Naive thymus-derived CD8-positive, alpha-beta T cell (primary cell): ENCODE results near the gene GAS6. TPM values are rescaled to one million over a fixed set of nuclear protein-coding genes. Genes with fewer than 3 reads are reported as not detected.
A peak's percentile ranks its signal among the peaks of the same experiment; 100 is the strongest.
"Not testable (repeated sequence)": the region's sequence is repeated elsewhere in the genome, so short reads cannot be mapped to it uniquely, and the experiment has no call there.

Experiments used
- ATAC-seq, 2 donors: fragments of 150-1000 bp; cut with Tn5 transposase in 1 of 2; sonication (Bioruptor Pico), chemical (Tn5 transposase) in 1 of 2; 1 replicate in 1 of 2; 2 replicates in 1 of 2; pipeline ENCODE4 v1.10.0; 2021; ENCODE audit warnings: mild to moderate bottlenecking in 2 of 2, moderate library complexity in 2 of 2
- POLR2A ChIA-PET: fragments of 350-600 bp; sonication (Branson Sonifier 250); formaldehyde crosslinking; loops from one replicate; lab custom pipeline; 2021; ENCODE audit warnings: antibody characterized with exemption; lab: Charles Lee
- DNase-seq, 10 donors: peaks; one replicate each; pipeline versions ENCODE4 v3.0.0 to v3.0.0-alpha.2; 2020 to 2022
- H3K27ac Mint-ChIP-seq, 10 donors: one replicate each; pipeline ENCODE4 v1.8.0; 2020 to 2022; ENCODE audit warnings: mild to moderate bottlenecking in 10 of 10, mixed read lengths in 10 of 10, moderate library complexity in 4 of 10, inconsistent platforms in 1 of 10
- H3K27me3 Mint-ChIP-seq, 5 donors: one replicate each; pipeline ENCODE4 v1.8.0; 2021 to 2022; ENCODE audit warnings: mixed read lengths in 5 of 5
- H3K36me3 Mint-ChIP-seq, 3 donors: one replicate each; pipeline ENCODE4 v1.8.0; 2020 to 2022; ENCODE audit warnings: mixed read lengths in 3 of 3, mild to moderate bottlenecking in 2 of 3, inconsistent platforms in 1 of 3
- H3K4me1 Mint-ChIP-seq, 4 donors: one replicate each; pipeline ENCODE4 v1.8.0; 2021 to 2022; ENCODE audit warnings: mixed read lengths in 4 of 4
- H3K4me3 Mint-ChIP-seq, 10 donors: one replicate each; pipeline ENCODE4 v1.8.0; 2020 to 2022; ENCODE audit warnings: mild to moderate bottlenecking in 10 of 10, mixed read lengths in 10 of 10, moderate library complexity in 6 of 10, inconsistent platforms in 1 of 10
- H3K9me3 Mint-ChIP-seq, 9 donors: one replicate each; pipeline ENCODE4 v1.8.0; 2020 to 2022; ENCODE audit warnings: mixed read lengths in 9 of 9, mild to moderate bottlenecking in 3 of 9, inconsistent platforms in 1 of 9, moderate library complexity in 1 of 9
- polyA plus RNA-seq, 3 donors: library from polyadenylated mRNA; unstranded; fragments of 300-500 nt; fragmentation: Illumina TruSeq; gene quantifications; one replicate each; pipeline ENCODE4 v1.2.3, GENCODE V29; 2021
- total RNA-seq, 8 experiments: library from RNA in 2 of 8; stranded (reverse) in 2 of 8; gene quantifications; one replicate each; pipeline ENCODE4 v1.2.3 and lab custom pipeline; 2021 to 2026

The GAS6 gene
- total and polyA plus RNA-seq, 5 experiments from 2014 or later: 0.19 to 2.4 (median 1.2) TPM; not detected in 1

- peaks cover 0 to 4% (median 4%) of the 10 kb centered on the region in 3 donors for H3K36me3 Mint-ChIP-seq
- H3K9me3 Mint-ChIP-seq: peaks cover 0 to 4% (median 0%) of the 10 kb centered on the region in 9 donors
- no peak overlapping the region for H3K27ac Mint-ChIP-seq
- POLR2A ChIA-PET: no interaction called here
- ATAC-seq (no peak), DNase-seq (no peak)
- H3K27me3 Mint-ChIP-seq: no peaks in the 10 kb centered on the region
- H3K4me3 Mint-ChIP-seq: no peak overlapping the region
- H3K4me1 Mint-ChIP-seq: no peaks in the 10 kb centered on the region
Observed at GRCh38 chr13:113828282-113828825, 35.5 kb downstream of the GAS6 start.

DNA sequence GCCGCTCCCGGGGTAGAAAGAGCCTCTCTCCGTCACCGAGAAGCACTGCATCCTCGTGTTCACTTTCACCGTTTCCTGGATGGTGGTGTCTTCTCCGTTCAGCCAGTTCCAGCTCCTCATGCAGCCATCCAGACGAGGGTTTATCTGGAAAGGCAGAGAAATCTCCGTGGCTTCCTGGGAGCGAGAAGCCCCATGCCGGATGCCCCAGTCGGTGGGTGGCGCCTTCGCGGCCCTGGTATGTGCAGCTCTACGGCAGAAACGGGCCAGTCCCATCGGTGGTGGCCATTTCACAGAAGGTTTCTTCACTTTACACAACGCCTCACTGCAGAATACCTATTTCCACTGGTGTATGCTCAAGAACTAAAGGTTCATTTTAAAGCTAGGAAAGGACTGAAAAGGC lies 36.9 kb downstream of the GAS6 start:
- Mint-ChIP-seq H3K4me1 (no peaks in the 10 kb centered on the region), H3K9me3 (peaks cover 0 to 8% (median 0%) of the 10 kb centered on the region in 9 donors), H3K4me3 (no peak overlapping the region), H3K27me3 (no peaks in the 10 kb centered on the region), H3K27ac (no peak overlapping the region), H3K36me3 (peaks cover 0 to 4% (median 4%) of the 10 kb centered on the region in 3 donors)
- ATAC-seq (no peak), DNase-seq (no peak)
- POLR2A ChIA-PET: no interaction called here

DNA sequence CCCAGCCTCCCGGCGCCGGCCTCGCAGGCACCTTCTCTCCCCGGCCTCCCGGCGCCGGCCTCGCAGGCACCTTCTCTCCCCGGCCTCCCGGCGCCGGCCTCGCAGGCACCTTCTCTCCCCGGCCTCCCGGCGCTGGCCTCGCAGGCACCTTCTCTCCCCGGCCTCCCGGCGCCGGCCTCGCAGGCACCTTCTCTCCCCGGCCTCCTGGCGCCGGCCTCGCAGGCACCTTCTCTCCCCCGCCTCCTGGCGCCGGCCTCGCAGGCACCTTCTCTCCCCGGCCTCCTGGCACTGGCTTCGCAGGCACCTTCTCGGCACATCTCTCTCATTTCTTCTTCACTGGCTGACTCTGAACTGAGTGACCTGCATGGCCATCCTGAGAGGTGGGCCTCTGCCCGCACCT lies 37.4 kb downstream of the GAS6 start:
- not testable (repeated sequence) for H3K27me3 Mint-ChIP-seq, H3K9me3 Mint-ChIP-seq, H3K4me1 Mint-ChIP-seq, DNase-seq, H3K4me3 Mint-ChIP-seq, H3K36me3 Mint-ChIP-seq, ATAC-seq, H3K27ac Mint-ChIP-seq
- POLR2A ChIA-PET: interaction anchor here (0.6 kb wide), 1 partner anchor 492 kb away, joined by 9 read pairs; no protein-coding TSS in a partner anchor

DNA sequence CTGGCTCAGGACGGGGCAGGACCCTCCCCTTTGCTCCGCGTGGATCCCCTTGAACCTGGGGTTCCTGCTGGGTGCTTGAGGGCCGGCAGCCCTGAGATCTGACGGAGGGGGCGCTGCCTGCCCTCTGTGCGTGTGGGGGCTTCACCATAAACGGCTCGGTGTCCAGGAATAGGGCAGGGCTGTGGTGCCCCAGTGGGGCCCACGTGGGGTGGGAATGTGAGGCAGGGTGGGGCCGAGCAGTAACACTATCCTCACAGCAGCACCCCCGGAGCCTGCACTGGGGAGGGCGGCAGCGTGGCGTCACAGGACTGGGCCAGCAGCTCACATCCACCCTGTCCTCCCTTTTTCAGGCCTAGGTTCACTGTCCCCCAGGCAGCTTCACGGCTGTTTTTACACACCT lies 38.0 kb downstream of the GAS6 start:
- POLR2A ChIA-PET: interaction anchor here (0.6 kb wide), 1 partner anchor 493 kb away, joined by 9 read pairs; no protein-coding TSS in a partner anchor
- ATAC-seq (no peak), DNase-seq (no peak)
- Mint-ChIP-seq H3K9me3 (peaks cover 0 to 8% (median 0%) of the 10 kb centered on the region in 9 donors), H3K4me1 (peaks cover 0 to 1% (median 0%) of the 10 kb centered on the region in 4 donors), H3K4me3 (no peak overlapping the region), H3K27me3 (no peaks in the 10 kb centered on the region), H3K27ac (no peak overlapping the region), H3K36me3 (peaks cover 0 to 6% (median 4%) of the 10 kb centered on the region in 3 donors)

GRCh38 chr13:113823771-113824170 lies 40.1 kb downstream of the GAS6 start:
- peaks cover 0 to 6% (median 4%) of the 10 kb centered on the region in 3 donors for H3K36me3 Mint-ChIP-seq

DNA sequence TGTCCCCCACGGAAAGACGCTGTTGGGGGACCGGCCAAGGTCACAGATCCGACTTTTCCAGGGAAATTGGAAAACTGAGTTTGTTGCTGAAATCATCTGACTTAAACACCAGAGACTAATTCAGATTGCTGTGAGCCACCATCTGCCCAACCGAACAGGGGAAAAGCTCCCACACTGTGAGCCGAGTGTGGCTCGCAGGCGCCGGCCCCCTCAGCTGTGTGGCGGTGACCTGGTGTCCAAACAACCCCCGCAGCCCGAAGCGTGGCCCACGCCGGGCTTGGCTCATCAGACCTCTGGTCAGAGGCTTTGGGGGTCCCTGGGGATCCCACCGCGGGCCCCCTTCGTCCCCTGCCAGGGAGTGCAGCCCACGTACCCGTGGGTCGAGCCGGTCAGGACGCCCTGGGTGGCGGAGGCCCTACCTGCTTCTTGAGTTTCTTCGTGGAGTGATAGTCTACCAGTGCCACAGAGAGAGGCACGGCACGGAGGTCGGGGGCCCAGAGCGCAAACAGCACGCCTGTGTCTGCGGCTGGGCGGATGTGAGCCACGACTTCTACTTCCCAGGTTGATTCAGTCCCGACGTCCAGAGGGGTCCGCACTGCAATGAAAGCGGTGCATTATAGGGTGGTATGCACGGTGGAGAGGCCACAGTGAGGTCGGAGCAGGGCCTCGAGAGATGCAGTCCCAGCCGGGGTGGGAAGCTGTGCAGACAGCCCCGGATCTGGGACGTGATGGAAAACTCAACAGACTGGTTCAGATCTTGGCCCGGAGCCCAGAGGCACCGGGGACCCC lies 40.7 kb downstream of the GAS6 start:
- Mint-ChIP-seq H3K9me3 (peaks cover 0 to 8% (median 0%) of the 10 kb centered on the region in 9 donors), H3K27ac (no peak overlapping the region), H3K4me1 (peaks cover 0 to 2% (median under 1%) of the 10 kb centered on the region in 4 donors), H3K36me3 (peaks cover 0 to 6% (median under 1%) of the 10 kb centered on the region in 3 donors), H3K27me3 (no peaks in the 10 kb centered on the region), H3K4me3 (no peak overlapping the region)
- DNase-seq: no peak
- POLR2A ChIA-PET: no interaction called here
- ATAC-seq: no peak

More at GRCh38 chr13:113823771-113824170, 40.1 kb downstream of the GAS6 start:
- ATAC-seq (no peak), DNase-seq (no peak)
- POLR2A ChIA-PET: no interaction called here
- Mint-ChIP-seq H3K9me3 (peaks cover 0 to 8% (median 0%) of the 10 kb centered on the region in 9 donors), H3K27me3 (no peaks in the 10 kb centered on the region), H3K4me1 (peaks cover 0 to 1% (median 0%) of the 10 kb centered on the region in 4 donors), H3K27ac (no peak overlapping the region), H3K4me3 (no peak overlapping the region)

- POLR2A ChIA-PET: interaction anchor here (0.8 kb wide), 1 partner anchor 17 kb away, joined by 3 read pairs; no protein-coding TSS in a partner anchor
- peaks cover 0 to 8% (median 0%) of the 10 kb centered on the region in 9 donors for H3K9me3 Mint-ChIP-seq
Observed at GRCh38 chr13:113822266-113822665, 41.6 kb downstream of the GAS6 start.

DNA sequence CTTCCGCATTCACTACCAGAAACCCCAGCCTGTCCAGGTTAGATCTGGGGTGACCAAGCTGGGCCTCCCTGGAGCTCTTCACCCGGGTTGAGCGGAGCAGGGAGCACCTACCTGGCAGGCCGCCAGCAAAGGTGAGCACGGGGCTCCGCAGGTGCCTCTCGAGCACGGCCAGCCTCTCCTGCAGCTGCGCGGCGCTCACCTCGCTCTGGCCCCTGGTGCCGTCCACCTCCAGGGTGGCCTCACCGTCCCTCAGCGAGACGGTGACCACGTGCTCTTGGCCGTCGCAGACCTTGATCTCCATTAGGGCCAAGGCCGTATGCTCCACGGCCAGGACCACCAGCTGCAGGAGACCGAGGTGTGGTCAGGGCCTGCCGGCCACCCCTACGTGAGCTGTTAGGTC lies 42.0 kb downstream of the GAS6 start:
- peaks cover 5 to 9% (median 7%) of the 10 kb centered on the region in 4 donors for H3K4me1 Mint-ChIP-seq
- H3K27ac Mint-ChIP-seq: no peak overlapping the region
- H3K27me3 Mint-ChIP-seq: peaks cover 0 to 2% (median 0%) of the 10 kb centered on the region in 5 donors
- DNase-seq (no peak), ATAC-seq (no peak)
- peaks cover 0 to 8% (median 0%) of the 10 kb centered on the region in 9 donors for H3K9me3 Mint-ChIP-seq
- POLR2A ChIA-PET: interaction anchor here (0.8 kb wide), 1 partner anchor 18 kb away, joined by 3 read pairs; no protein-coding TSS in a partner anchor
- peaks cover 0 to 6% (median 0%) of the 10 kb centered on the region in 3 donors for H3K36me3 Mint-ChIP-seq
- no peak overlapping the region for H3K4me3 Mint-ChIP-seq

More at GRCh38 chr13:113822266-113822665, 41.6 kb downstream of the GAS6 start:
- no peak overlapping the region for H3K27ac Mint-ChIP-seq
- peaks cover 0 to 6% (median 0%) of the 10 kb centered on the region in 3 donors for H3K36me3 Mint-ChIP-seq
- DNase-seq (no peak), ATAC-seq (no peak)
- H3K27me3 Mint-ChIP-seq: no peaks in the 10 kb centered on the region
- H3K4me1 Mint-ChIP-seq: peaks cover 3 to 7% (median 4%) of the 10 kb centered on the region in 4 donors
- H3K4me3 Mint-ChIP-seq: no peak overlapping the region

- POLR2A ChIA-PET: no interaction called here
- Mint-ChIP-seq H3K27ac (peak overlapping the region in 2 of 10 donors; percentile 27 to 40), H3K9me3 (peaks cover 0 to 10% (median 0%) of the 10 kb centered on the region in 9 donors), H3K27me3 (peaks cover 0 to 2% (median 0%) of the 10 kb centered on the region in 5 donors), H3K4me3 (no peak overlapping the region), H3K4me1 (peaks cover 10 to 17% (median 14%) of the 10 kb centered on the region in 4 donors), H3K36me3 (peaks cover 0 to 6% (median 0%) of the 10 kb centered on the region in 3 donors)
- ATAC-seq (no peak), DNase-seq (no peak)
Observed at GRCh38 chr13:113820813-113821651, 42.8 kb downstream of the GAS6 start.

GRCh38 chr13:113819731-113820715 lies 43.9 kb downstream of the GAS6 start:
- Mint-ChIP-seq H3K4me1 (peaks cover 16 to 26% (median 23%) of the 10 kb centered on the region in 4 donors), H3K27me3 (peaks cover 0 to 4% (median 2%) of the 10 kb centered on the region in 5 donors), H3K36me3 (peaks cover 0 to 2% (median 0%) of the 10 kb centered on the region in 3 donors), H3K4me3 (no peak overlapping the region), H3K9me3 (peaks cover 0 to 10% (median 0%) of the 10 kb centered on the region in 9 donors), H3K27ac (no peak overlapping the region)
- ATAC-seq (no peak), DNase-seq (no peak)
- POLR2A ChIA-PET: no interaction called here

DNA sequence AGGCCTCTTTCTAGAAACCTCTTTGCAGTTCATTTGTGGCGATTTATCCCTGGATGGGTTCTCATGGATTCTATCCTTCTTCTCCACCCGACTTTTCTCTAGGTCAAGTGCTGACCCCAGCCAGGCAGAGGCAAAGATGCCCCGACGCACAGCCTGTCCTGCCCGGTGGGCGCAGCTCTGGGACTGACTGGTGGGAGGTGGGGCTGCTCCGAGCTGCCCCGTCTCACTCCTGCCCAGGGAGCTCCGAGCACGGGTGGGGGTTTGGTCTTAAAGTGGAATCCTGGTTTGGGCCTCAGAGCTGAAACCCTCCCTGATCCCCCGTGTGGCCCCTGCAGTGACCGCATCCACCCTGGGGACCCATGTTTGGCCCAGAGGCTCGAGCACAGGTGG lies 44.5 kb downstream of the GAS6 start:
- Mint-ChIP-seq H3K27ac (no peak overlapping the region), H3K4me3 (no peak overlapping the region), H3K27me3 (peaks cover 0 to 4% (median 2%) of the 10 kb centered on the region in 5 donors), H3K9me3 (peaks cover 0 to 10% (median 0%) of the 10 kb centered on the region in 9 donors), H3K36me3 (peaks cover 0 to 2% (median 0%) of the 10 kb centered on the region in 3 donors), H3K4me1 (peaks cover 16 to 29% (median 24%) of the 10 kb centered on the region in 4 donors)
- ATAC-seq (no peak), DNase-seq (no peak)
- POLR2A ChIA-PET: no interaction called here
